GM12878 (cell line): ENCODE measurements around the gene OR6C70. TPM values are rescaled to one million over a fixed set of nuclear protein-coding genes. Genes with fewer than 3 reads are reported as not detected.

Experiments
- DPF2 ChIP-seq: fragments of 450-650 bp; IDR thresholded peaks from 2 replicates; pipeline ENCODE4 v1.6.1; 2017; ENCODE audit warnings: mild to moderate bottlenecking
- E4F1 ChIP-seq: fragments of 450-650 bp; IDR thresholded peaks from 2 replicates; pipeline ENCODE4 v1.6.1; 2018; ENCODE audit warnings: borderline replicate concordance, mild to moderate bottlenecking; ENCODE audit not compliant: partially characterized antibody
- EZH2 ChIP-seq: IDR thresholded peaks from 2 replicates; pipeline ENCODE4 v1.6.1; 2012; ENCODE audit warnings: low read depth, mild to moderate bottlenecking, control low read depth, inconsistent platforms, low read length, borderline replicate concordance; ENCODE audit not compliant: control insufficient read depth
- MTA2 ChIP-seq: fragments of 450-650 bp; IDR thresholded peaks from 2 replicates; pipeline ENCODE4 v1.6.1; 2016; ENCODE audit warnings: low read depth, mild to moderate bottlenecking, moderate library complexity
- POLR2AphosphoS5 ChIP-seq: IDR thresholded peaks from 2 replicates; pipeline ENCODE4 v1.6.1; 2011; ENCODE audit warnings: mild to moderate bottlenecking, low read length, inconsistent platforms
- RBBP5 ChIP-seq: fragments of 200-600 bp; sonication (generic); conservative IDR thresholded peaks from 2 replicates; pipeline ENCODE4 v1.6.1; 2016
- RUNX3 ChIP-seq: IDR thresholded peaks from 2 replicates; pipeline ENCODE4 v1.6.1; 2012; ENCODE audit warnings: low read length, inconsistent platforms
- SIX5 ChIP-seq: IDR thresholded peaks from 2 replicates; pipeline ENCODE4 v1.6.1; 2011; ENCODE audit warnings: mild to moderate bottlenecking, low read depth, low read length, moderate library complexity; ENCODE audit not compliant: severe bottlenecking
- SMARCA5 ChIP-seq: fragments of 450-650 bp; IDR thresholded peaks from 2 replicates; pipeline ENCODE4 v1.6.1; 2017; ENCODE audit warnings: mild to moderate bottlenecking
- ZNF687 ChIP-seq: fragments of 450-650 bp; IDR thresholded peaks from 2 replicates; pipeline ENCODE4 v1.6.1; 2017; ENCODE audit warnings: mild to moderate bottlenecking, moderate library complexity
- polyA plus RNA-seq, 11 experiments: library from polyadenylated mRNA; depleted of rRNA in 4 of 11; unstranded in 6 of 11; stranded (reverse) in 5 of 11; fragments of >200 nt; fragmentation: Nextera tagmentation in 4 of 11; fragmentation: Illumina TruSeq in 1 of 11; extraction: Ambion mirVana in 4 of 11; extraction: Trizol in 1 of 11; gene quantifications; 1 replicate in 1 of 11; 2 replicates in 10 of 11; pipeline versions ENCODE4 v1.2.1 to v1.2.3, GENCODE V29; 2011 to 2016; ENCODE audit warnings: inconsistent platforms in 2 of 11, missing spikeins in 2 of 11, low read depth in 1 of 11
- total RNA-seq, 4 experiments: library from RNA; depleted of rRNA in 3 of 4; stranded (reverse); fragments of >200 nt in 3 of 4; fragmentation: Illumina TruSeq in 1 of 4; extraction: Trizol in 1 of 4; gene quantifications; 2 replicates each; pipeline versions ENCODE4 v1.2.1 to v1.2.3, GENCODE V29; 2013 to 2021

The OR6C70 gene
- total and polyA plus RNA-seq, 10 of the 15 experiments (the other 5 are each of a cell fraction or from before 2014, with no cell fraction given): not detected

GRCh38 chr12:55448825-55449224, 21.1 kb downstream of the OR6C70 start (continued):
- TF ChIP-seq EZH2 (no peak), POLR2AphosphoS5 (no peak), MTA2 (no peak), SIX5 (no peak), E4F1 (no peak), ZNF687 (no peak), DPF2 (no peak), RBBP5 (no peak), RUNX3 (no peak), SMARCA5 (no peak)
